Activated T-cell treated with anti-CD3 and anti-CD28 coated beads for 48 hours (primary cell): ENCODE results near the gene KRTAP10-2.
"Not testable (repeated sequence)": the region's sequence is repeated elsewhere in the genome, so short reads cannot be mapped to it uniquely, and the experiment has no call there.

Experiments
- DNase-seq: peaks from one replicate; pipeline ENCODE4 v3.0.0-alpha.2; 2020; ENCODE audit warnings: low read depth

The KRTAP10-2 gene

GRCh38 chr21:44551340-44551961 lies at the start of gene KRTAP10-2:
KRTAP10-2 (minus strand) TSS chr21:44551505; CDS start chr21:44551458, 47 bp downstream.
- DNase-seq = no peak

DNA sequence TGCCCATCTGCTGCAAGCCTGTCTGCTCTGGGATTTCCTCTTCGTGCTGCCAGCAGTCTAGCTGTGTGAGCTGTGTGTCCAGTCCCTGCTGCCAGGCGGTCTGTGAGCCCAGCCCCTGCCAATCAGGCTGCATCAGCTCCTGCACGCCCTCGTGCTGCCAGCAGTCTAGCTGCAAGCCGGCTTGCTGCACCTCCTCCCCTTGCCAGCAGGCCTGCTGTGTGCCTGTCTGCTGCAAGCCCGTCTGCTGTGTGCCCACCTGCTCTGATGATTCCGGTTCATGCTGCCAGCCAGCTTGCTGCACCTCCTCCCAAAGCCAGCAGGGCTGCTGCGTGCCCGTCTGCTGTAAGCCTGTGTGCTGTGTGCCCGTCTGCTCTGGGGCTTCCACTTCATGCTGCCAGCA lies 49.8 kb upstream of the KRTAP10-2 start:
- DNase-seq = not testable (repeated sequence)

DNA sequence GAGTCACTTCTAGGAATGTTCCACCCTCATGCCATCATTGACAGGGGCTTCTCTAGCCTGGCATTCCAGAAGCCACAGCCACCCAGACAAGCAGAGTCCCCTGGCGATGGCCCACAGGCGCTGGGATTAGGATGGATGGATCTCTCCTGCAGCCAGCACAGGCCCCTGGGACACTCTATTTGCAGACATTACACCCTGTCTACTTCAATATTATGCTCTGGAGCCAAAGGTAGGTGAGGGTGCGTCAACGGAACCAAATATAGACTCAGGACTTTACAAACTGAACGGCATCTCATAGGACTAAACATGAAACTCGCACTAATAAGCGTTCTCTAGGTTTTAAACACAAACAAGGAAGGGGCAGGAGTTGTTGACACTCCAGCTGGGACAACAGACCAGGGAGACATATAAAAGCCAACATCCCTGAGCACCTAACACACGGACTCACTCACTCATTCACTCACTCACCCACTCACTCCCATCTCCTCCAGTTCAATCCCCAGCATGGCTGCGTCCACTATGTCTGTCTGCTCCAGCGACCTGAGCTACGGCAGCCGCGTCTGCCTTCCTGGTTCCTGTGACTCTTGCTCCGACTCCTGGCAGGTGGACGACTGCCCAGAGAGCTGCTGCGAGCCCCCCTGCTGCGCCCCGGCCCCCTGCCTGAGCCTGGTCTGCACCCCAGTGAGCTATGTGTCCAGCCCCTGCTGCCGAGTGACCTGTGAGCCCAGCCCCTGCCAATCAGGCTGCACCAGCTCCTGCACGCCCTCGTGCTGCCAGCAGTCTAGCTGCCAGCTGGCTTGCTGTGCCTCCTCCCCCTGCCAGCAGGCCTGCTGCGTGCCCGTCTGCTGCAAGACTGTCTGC lies 49.0 kb upstream of the KRTAP10-2 start, which contains the start of gene KRTAP10-7:
TSS of gene KRTAP10-7 (plus strand) at position 480 of the 861 bp plus-strand sequence. CDS start at position 505, 25 bp downstream.
- DNase-seq = not testable (repeated sequence)

GRCh38 chr21:44599264-44600029 lies 48.1 kb upstream of the KRTAP10-2 start:
- no peak for DNase-seq

GRCh38 chr21:44598061-44598460 lies 46.8 kb upstream of the KRTAP10-2 start:
- no peak for DNase-seq

- DNase-seq = no peak
Measured at GRCh38 chr21:44596068-44596725, 44.9 kb upstream of the KRTAP10-2 start.

GRCh38 chr21:44595524-44595923 lies 44.2 kb upstream of the KRTAP10-2 start:
- DNase-seq = no peak

GRCh38 chr21:44594406-44594916 lies 43.2 kb upstream of the KRTAP10-2 start:
- no peak for DNase-seq

GRCh38 chr21:44593598-44594405 lies 42.5 kb upstream of the KRTAP10-2 start:
- DNase-seq = no peak

DNA sequence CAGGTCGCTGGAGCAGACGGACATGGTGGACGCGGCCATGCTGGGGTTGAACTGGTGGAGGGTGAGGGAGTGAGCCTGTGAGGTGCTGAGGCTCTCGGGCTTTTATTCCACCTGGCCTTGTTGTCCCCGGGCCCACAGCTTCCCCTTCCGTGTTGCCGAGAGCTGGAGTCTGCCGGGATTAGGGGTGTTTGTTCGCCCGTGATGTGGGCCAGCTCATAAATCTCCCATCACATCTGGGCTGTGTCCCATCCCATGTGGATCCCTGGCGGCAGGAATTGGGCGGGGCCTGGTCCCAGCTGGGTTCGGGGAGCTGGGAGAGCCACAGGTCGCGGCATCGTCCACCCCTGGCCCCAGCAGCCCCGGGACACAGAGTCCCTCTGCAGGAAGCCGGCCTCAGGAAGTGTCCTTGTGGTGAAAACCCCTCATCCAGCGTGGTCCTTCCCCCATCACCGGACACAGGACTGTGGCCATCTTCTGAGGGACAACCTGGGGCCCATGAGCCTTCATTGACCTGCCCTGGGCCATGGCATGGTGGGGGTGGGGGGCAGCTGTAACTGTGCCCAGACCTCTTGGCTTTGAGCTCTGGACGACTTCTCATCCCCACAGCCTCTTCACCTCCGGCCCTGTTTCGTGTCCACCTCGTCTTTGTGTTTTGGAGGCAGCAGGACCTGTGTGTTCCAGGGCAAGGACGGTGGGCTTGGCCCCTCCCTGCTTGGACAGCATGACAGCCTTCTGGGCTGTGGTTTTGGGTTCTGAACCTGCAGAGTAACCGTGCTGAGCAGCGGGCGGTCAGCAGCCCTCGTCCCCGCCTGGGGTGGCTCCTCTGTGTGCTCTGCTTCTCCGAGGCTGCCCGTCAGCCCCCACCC lies 41.4 kb upstream of the KRTAP10-2 start, which contains the start of gene KRTAP10-6:
TSS of gene KRTAP10-6 (minus strand) at position 60 of the 866 bp plus-strand sequence. CDS start at position 39, 21 bp downstream.
- no peak for DNase-seq

DNA sequence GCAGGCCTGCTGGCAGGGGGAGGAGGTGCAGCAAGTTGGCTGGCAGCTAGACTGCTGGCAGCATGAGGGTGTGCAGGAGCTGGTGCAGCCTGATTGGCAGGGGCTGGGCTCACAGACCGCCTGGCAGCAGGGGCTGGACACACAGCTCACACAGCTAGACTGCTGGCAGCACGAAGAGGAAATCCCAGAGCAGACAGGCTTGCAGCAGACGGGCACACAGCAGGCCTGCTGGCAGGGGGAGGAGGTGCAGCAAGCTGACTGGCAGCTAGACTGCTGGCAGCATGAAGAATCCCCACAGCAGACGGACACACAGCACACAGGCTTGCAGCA lies 40.5 kb upstream of the KRTAP10-2 start:
- not testable (repeated sequence) for DNase-seq

DNA sequence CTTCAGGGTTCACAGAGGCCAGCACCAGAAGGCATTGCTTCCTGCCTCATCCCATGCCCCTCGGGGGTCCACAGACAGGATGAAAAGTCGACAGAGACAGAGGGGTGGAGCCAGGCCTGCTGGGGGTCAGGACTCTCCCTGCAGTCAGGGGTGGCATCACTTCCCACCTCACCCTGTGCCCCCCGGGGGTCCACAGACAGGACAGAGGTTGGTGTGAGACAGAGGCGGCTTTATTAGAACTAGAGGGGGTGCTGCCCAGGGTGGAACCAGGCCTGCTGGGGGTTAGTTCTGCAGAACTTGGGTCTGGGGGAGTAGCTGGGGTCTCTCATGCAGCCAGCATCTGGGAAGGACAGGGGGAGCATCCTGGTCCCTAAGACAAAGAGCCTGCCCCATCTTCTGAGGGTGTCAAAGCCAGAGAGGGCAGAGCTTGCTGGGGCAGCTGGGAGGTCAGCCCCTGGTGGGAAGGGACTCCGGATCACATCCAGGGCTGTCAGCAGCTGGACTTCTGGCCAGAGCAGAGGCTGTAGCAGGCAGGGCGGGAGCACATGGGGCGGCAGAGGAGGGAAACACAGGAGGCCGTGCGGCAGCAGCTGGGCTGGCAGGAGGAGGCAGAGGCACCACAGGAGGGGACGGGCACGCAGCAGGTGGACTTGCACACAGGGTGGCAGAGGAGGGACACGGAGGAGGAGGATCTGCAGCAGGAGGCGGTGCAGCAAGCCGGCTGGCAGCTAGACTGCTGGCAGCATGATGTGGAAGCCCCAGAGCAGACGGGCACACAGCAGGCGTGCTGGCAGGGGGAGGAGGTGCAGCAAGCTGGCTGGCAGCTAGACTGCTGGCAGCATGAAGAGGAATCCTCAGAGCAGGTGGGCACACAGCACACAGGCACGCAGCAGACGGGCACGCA lies 39.8 kb upstream of the KRTAP10-2 start:
- not testable (repeated sequence) for DNase-seq

- no peak for DNase-seq
Measured at GRCh38 chr21:44590311-44590721, 39.0 kb upstream of the KRTAP10-2 start.

- no peak for DNase-seq
Measured at GRCh38 chr21:44589586-44590305, 38.4 kb upstream of the KRTAP10-2 start.

GRCh38 chr21:44589094-44589493 lies 37.8 kb upstream of the KRTAP10-2 start:
- no peak for DNase-seq

DNA sequence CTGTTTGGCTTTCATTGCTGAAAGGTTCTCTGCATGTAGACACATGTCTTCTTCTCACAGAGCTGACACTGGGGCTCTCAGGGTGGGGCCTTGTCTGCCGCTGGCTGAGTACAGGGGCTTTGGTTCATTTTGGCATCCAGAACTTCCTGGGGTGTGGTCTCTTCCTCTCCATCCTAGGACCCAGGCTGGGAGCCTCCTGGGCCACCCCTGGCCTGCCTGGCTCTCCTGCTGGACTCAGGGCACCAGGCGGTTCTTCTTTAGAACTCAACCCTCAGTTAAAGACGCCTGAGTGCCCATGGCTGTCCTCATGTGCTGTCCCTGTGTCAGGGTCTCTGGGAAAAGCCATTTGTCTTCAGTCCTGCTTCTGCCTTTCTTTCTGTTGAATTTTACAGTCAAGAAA lies 34.6 kb upstream of the KRTAP10-2 start:
- no peak for DNase-seq

DNA sequence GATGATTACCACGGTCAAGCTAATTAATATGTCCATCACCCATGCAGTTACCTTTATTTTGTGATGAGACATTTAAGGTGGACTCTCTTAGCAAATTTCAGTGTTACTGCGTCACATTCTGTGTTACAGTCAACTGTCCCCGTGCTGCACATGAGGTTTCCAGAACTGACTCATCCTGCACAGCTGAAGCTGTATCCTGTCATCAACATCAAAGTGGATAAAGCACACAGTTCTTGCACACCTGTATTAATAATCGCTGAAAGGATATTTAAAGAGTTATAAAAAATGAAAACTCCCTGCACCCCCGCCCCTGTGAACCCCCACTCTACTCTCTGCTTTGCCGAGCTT lies 32.5 kb upstream of the KRTAP10-2 start:
- peak; percentile 9 for DNase-seq
